HG03565 (cell line): ENCODE measurements around the gene WSCD2.

Source experiments
- ATAC-seq: cut with Tn5 transposase; IDR thresholded peaks from one replicate; pipeline ENCODE4 v1.9.1; 2021; ENCODE audit warnings: mild to moderate bottlenecking, moderate library complexity; ENCODE audit not compliant: unreplicated experiment

WSCD2 gene

DNA sequence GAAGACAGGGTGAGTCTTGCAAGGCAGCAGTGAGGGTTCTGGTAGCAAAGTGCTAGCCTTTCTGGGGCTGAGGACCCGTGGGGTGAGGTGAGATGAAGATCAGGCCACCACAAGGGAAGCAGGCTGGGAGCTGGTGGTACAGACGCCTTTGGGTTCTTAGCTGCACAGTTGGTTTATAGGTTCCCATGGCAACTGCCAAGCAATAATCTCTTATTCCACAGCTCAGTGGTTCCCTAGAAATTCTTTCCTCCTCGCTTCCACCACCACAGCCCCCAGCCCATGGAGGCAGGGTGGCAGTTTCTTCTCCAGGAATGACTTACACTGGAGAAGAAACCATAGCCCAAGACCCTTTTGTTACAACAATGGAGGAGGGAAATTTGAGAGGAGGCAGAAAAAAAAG, 127.9 kb downstream of the WSCD2 start:
- ATAC-seq: no peak

DNA sequence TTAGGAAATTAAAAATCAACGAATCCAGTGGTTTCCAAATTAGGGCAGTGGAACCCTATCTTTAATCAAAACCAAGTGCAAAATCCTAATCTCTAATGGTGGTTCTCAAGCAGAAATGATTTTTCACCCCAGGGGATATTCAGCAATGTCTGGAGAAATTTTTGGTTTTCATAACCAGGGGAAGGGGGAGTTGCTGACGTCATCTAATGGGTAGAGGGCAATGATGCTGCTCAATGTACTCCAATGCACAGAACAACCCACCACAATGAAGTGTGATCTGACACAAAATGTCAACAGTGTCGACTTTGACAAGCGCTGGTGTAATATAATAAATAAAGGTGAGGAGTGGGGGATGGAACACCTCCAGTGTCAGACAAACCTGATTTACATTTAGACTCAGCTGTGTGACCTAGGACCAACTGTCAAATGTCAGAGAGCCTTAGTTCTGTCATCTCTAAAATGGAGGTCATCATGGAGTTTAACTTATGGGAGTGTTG, 128.6 kb downstream of the WSCD2 start:
- no peak for ATAC-seq

DNA sequence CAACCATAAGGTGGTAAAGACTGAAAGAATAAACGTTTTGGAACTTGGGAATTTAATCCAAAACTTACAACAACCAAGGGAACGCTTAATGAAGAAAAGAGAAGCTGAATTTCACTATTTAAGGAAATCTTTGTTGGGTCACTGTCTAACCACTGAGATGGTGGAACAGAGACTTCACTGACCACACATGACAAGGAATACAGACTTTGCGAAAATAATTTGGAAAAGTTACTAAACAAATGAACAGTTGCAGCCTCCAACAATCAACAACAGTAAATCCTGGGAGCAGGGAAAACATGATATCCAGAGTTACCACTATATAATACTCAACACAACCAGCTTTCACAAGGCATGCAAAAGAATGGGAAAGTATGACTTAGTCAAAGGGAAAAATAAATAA, 131.0 kb downstream of the WSCD2 start:
- ATAC-seq: no peak

DNA sequence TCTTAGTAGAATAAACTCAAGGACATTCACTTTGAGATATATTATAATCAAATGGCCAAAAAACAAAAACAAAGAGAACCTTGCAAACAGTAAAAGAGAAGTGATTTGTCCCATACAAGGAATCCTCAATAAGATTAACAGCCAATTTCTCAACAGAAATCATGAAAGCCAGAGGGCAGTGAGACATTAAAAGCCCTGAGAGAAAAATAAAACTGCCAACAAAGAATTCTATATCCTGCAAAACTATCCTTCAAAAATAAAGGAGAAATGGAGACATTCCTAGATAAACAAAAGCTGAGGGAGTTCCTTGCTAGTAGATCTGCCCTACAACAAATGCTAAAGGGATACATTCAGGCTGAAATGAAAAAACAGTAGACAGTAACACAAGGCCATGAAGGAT, 131.9 kb downstream of the WSCD2 start:
- no peak for ATAC-seq

DNA sequence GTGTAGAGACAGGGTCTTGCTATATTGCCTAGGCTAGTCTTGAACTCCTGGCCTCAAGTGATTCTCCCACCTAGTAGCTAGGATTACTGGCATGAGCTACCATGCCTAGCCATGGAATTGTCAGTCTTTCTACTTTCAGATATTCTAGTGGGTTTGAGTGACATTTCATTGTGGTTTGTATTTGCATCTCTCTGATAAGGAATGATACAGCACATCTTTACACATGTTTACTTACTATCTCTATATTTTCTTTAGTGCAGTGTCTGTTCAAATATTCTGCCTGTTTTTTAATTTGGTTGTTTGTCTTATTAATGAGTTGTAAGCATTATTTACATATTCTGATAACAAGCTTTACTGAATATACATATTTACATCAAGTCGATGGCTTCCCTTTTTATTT, 136.4 kb downstream of the WSCD2 start:
- ATAC-seq: no peak

DNA sequence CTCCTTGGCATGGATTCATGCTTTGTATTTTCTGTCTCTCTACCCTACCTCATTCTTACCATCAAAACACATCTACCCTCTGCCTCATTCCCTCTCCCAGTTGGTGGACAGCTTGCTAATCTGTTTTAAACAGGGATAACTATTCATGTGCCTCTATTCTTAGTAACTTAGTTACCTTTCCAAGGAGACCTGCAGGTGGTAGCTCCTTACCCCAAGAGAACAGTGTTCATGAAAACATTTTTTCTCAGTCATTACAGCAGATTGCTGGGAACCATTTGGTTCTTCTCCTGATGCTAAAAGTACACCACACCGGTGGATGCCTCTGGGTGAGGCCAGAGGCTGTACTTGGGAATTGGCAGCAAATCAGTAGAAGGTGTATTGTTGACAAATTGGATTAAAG, 137.0 kb downstream of the WSCD2 start:
- no peak for ATAC-seq

DNA sequence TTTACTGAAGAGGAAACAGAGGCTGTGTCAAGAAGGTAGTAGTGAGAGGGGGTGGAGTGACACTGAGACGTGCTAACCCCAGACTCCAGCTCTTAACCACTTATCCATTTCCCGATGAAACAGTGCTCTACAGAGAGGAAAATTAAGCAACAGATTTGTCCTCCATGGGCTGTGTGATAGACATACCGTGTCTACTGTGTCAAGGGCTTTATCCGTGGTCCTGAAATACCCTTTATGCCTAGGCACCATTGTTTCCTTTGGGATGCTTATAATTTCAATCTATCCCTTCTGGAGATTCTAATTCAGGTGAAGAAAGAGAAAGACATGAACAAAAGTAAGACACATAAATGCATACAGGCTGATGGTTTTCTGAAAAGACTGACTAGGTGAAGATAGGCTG, 138.4 kb downstream of the WSCD2 start:
- no peak for ATAC-seq

DNA sequence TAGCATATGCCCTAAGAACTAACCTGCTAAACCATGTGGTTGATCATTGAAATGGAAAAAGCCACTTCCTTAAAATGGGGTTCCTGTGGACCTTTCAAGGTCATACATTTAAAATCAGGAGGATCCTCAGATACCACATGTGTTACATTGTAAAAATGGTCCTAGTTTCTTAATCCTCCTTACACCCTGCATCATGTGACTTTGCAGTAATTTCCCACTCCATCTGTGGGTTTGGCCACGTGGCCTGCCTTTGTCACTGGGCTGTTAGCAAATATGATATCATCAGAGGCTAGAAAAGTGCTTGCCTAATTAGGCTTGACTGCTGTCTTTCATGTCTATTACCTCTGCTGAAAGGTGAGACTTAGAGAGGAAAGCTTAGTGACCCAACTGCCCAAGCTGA, 139.3 kb downstream of the WSCD2 start:
- no peak for ATAC-seq

DNA sequence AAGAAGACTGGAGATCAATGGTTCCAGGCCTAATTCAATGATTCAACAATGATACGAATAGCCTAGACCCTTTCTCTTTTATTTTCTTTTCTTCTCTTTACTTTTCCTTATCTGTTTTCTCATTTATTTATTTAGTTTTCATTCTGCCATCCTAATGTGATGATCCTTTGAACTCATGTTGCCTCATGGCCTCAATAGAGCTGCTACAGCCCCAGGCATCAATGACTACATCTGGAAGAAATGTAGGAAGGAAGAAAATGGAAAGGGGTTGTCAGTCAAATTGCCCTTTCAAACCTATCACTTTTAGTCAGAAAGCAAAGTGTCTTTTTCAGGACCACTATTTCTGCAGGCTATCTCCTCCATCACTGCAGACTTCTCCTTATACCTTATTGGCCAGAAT, 140.1 kb downstream of the WSCD2 start:
- no peak for ATAC-seq

DNA sequence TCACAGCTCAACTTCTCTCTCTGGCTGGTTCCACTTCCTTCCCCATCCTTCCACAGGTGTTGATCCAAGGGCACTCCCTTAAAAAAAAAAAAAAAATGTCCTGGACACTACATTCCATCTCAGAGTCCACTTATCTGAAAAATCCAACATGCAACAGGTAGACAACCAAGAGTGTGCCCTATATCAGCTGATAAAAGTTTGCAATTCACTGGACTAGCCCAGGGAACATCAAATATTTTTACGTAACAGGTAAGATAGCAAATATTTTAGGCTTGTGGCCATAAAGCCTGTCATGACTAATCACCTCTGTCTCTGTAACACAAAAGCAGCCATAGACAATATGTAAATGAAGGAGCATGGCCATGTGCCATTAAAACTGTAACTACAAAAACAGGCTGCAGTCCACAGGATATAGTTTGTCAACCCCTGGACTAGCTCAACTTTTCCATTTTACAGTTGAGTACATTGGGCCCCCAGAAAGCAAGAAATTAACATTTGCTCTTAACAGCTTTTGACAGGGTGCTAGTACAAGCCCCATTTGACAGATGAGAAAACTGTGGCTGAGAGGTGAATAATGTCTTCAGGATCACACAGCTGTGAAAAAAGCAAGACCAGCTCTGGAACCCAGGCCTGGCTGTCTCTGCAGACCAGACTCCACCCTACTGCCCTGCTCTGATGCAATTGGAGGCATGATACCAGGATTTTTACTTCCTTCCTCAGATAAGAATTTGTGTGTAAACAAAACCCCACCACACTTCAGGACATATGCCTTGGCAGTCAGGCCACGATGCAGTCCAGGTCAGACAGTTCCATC, 141.2 kb downstream of the WSCD2 start:
- ATAC-seq: no peak

DNA sequence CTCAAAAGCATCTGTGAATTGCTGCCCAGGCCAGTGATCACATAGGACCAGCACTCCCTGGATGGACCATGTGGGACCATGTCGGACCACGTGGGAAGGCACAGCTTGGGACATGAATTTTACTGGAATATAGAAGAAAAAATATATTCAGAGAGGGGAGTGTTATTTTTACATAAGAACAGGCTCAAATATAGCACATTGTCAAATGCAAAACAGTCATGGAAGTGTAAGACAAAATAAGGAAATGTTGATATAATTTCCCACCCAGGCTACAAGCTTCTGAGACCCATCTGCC, 141.7 kb downstream of the WSCD2 start:
- ATAC-seq: no peak

DNA sequence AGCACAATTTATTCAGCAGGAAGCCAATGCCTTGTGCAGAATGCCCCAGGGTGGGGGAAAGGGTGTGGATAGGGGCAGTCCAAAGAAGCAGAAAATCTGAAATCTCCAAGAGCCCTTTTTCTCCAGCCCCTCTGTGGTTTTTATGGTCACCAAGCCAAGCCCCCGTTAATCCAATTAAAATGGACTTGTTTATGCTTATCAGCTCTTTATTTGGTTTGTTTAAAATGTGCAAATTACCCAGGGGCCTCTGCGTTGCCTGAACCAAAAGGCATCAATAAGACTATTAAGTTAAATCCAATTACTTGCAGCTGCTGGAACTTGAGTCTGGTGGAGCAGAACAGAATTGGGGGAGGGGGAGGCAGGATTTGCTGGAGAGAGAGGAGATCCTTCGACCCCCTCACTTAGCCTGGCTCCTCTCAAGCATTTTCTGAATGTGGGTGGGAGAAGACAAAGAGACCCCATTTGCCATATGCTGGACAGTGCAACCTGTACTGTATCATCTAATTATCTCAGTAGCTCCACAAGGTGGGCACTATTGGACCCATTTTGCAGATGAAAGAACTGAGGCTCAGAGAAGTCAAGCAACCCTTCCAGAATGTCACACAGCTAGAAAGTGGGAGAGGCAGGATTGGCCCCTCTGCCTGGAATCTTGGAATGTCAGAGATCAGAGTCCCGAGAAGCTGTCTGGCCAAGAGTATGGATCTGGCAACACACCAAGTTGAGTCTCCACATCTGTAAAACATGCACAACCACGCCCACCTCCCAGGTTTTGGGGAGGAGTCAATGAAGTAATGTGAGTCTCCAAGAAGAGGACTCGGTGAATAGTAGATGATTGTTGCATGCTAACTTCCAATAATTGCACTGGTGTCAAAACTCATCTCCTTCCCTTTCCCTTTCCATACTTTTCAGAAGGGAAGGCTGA, 143.1 kb downstream of the WSCD2 start:
- ATAC-seq: no peak

DNA sequence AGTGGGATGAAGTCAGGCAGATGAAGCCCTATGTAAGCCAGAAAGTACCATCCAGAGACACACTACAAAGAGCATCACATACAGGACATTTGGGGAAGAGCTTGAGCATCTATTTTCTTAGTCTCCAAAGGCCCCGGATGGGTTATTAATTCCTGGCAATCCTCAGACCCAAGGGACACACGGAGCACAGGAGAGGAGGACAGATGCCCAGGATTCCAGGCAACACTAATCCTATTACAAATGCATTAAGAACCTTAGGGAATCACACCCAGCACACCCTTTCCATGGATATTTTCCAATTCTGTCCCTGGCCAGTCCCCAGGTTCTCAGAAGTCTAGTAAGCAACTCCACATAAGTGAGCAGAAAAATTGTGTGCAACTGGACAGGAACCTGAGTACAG, 144.1 kb downstream of the WSCD2 start:
- ATAC-seq: no peak

DNA sequence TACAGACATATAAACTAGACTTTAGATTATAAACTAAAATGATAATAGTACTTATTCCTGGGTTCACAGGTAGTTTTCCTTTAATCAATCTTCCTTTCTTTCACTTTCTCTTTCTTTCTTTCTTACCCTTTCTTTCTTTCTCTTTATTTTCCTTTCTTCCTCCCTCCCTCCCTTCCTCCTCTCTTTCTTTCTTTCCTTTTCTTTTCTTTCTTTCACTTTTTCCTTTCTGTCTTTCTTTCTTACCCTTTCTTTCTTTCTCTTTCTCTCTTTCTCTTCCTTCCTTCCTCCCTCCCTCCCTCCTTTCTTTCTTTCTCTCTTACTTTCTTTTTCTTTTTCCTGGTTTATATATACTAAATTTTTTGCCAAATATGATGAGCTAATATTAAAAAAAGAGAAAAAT, 148.5 kb downstream of the WSCD2 start:
- no peak for ATAC-seq

DNA sequence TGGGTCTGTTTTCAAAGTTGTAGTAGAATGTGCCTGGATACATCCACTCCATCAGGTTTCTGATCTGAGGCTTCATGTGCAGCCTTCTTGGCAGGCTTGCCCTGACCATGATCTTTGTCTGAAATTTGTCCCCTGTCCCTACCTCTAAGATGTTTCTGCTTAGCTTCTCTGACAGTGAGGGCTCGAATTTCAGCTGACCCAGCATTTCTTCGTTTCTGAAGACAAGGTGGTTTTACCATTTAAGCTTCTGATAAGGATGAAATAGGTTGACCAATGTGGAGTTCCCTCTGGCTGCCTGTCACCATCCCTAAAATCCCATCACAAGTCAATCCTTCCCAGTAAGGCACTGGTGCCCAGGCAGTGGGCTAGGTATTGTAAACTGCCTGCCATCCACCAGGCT, 153.1 kb downstream of the WSCD2 start:
- no peak for ATAC-seq

DNA sequence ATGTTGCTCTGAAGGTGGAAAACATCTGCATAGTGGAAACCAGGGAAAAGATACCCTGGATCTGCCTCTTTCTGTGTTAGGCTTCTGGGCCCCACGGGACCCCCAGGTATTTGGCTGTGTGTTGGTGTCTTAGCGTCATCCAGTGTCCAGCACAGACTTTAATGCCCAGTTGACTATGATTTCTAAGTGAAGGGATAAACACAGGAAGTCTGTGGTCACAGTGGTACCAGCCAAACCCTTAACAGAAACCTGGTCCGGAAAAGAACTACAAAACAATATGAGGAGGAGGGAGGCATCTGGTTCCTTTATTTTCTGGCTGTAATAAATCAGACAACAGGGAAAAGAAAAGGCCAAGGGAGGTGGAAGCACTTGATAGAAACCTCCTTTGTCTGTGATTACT, 153.6 kb downstream of the WSCD2 start:
- no peak for ATAC-seq

DNA sequence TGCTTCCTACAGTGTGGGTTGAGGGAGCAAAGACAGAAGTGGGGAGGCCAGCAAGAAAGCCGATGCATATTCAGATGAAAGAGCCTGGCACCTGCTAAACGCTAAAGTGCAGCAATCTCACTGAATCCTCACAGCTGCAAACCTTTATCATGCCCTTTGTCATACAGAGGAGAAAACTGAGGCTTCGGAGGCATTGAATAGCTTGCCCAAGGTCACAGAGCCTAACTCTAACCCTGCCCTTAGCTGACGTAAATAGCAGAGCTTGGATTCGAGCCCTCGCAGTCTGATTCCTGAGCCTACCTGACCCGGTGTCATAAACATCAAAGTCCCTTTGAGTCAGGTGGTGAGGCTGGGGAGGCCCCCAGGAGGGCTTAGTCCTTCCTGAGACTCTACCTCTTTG, 155.1 kb downstream of the WSCD2 start:
- ATAC-seq: no peak

DNA sequence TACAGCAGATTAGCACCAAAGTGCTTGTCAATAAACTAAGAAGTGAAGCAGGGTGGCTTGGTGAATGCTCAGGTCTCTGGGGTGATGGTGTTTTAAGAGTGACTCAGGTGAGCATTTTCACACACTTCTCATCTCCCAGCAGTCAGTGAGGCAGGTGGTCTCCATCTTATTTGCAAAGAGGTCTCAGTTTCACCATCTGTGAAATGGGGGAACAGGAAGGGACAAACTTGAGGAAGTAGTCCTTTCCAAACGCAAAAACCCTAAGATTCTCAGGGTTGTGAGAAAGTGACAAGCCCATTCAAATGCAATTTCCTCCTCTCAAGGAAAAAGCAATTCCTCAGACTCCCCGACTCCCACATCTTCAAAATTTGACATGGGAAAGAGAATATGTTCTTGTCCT, 155.9 kb downstream of the WSCD2 start:
- no peak for ATAC-seq

DNA sequence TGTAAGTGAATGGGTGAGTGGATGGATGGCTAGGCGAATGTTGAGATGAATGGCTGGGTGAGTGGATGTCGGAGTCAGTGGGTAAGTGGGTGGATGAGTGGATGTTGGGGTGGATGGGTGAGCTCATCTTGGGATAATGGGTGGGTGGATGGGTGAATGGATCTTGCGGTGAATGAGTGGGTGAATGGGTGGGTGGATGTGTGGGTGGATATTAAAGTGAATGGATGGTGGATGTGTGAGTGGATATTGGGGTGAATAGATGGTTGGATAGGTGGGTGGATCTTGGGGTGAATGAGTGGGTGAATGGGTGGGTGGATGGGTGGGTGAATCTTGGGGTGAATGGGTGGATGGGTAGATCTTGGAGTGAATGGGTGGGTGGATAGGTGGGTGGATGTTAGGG, 158.1 kb downstream of the WSCD2 start:
- no peak for ATAC-seq

DNA sequence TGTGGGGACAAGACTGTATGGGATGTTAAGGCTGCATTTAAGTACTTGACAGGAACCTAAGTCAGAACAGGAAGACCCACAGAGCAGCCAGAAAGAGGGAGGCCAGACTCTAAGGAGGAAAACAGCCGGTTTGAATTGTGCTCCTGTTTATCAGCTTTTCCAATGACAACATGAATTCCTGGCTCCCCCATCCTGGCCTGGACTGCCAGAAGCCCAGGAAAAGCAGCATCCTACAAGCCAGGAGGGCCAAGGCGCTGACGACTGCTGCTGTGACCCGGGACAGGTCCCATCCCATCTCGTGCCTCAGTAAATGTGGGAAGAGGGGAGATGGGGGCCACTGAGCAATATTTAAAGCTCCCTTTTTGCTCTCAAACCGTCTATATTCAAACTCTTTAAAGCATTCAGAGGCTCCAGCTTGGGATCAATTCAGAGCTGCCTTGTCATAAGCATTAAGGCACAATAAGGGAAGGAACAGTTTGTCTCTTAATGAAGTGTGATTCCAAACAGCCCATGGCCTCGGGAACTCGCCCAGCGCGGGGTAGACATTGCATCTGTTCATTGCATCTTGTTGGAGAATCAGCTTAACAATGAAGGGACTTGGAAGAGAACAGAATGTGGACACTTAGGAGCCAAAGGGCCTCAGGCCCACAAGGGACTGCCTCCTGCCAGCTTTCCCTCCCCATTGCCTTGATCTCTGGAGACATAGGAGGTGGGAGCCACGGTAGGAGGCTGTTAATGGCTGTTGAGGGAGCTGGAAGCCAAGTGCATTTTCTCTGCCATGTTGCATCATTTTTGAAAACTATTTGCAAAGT, 160.5 kb downstream of the WSCD2 start:
- ATAC-seq: no peak

DNA sequence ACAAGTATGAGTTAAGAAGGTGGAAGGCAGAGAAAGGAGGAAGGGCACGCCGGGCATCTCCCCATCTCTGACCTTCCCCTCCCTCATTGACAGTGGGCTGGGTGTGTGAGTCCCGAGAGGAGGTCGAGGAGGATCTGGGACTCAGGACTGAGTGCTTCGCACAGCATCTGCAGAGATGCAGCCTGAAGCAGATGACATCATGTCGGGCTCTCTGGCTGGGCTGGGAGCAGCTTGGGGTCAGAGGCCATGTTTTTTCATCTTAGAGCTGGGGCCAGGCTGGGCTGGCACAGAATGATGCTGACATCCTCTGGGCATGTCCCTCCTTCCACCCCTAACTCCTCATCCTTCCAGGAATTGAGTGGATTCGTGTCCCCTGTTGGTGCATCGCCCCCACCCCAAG, 166.6 kb downstream of the WSCD2 start:
- ATAC-seq: no peak
